PC-3 (cell line): Measurements from ENCODE around the gene ZNF771. TPM values are rescaled to one million over a fixed set of nuclear protein-coding genes. Genes with fewer than 3 reads are reported as not detected.
A peak's percentile ranks its signal among the peaks of the same experiment; 100 is the strongest.

ENCODE experiments used
- ATAC-seq: fragments of 200-7000 bp; cut with Tn5 transposase; 2 replicates; pipeline ENCODE4 v1.9.1; 2020; ENCODE audit warnings: mild to moderate bottlenecking, moderate library complexity
- BruUV-seq: library from RNA; stranded (reverse); fragments of 400-500 nt; replicated peaks from 2 replicates; lab custom pipeline; 2021; lab: Mats Ljungman, UMichigan
- CTCF ChIA-PET: fragments of 300-600 bp; sonication (Branson Sonifier 250); formaldehyde crosslinking; loops from one replicate; lab custom pipeline; 2022; ENCODE audit warnings: antibody characterized with exemption; lab: Charles Lee
- POLR2A ChIA-PET: fragments of 300-600 bp; sonication (Branson Sonifier 250); formaldehyde crosslinking; loops from one replicate; lab custom pipeline; 2022; ENCODE audit warnings: antibody characterized with exemption; ENCODE audit not compliant: unreplicated experiment; lab: Charles Lee
- DNase-seq: peaks from one replicate; pipeline ENCODE4 v3.0.0-alpha.2; 2015
- H2AFZ ChIP-seq: fragments of 300-600 bp; sonication (generic); 2 replicates; pipeline ENCODE4 v1.6.0; 2016; ENCODE audit warnings: antibody characterized with exemption, low read length
- H3F3A ChIP-seq: fragments of 300-600 bp; sonication (generic); one replicate; pipeline ENCODE4 v1.6.0; 2017; ENCODE audit warnings: antibody characterized with exemption, low read length, control low read depth, mild to moderate bottlenecking; ENCODE audit not compliant: unreplicated experiment
- H3K27ac ChIP-seq: fragments of 300-600 bp; sonication (generic); 2 replicates; pipeline ENCODE4 v1.5.1; 2016; ENCODE audit warnings: mild to moderate bottlenecking, low read length
- H3K27me3 ChIP-seq: fragments of 300-600 bp; sonication (generic); 2 replicates; pipeline ENCODE4 v1.6.1; 2016; ENCODE audit warnings: low read length, mixed read lengths
- H3K36me3 ChIP-seq: fragments of 300-600 bp; sonication (generic); 2 replicates; pipeline ENCODE4 v1.6.1; 2016; ENCODE audit warnings: low read depth, mixed run types, low read length, mixed read lengths
- H3K4me1 ChIP-seq: fragments of 300-600 bp; sonication (generic); 2 replicates; pipeline ENCODE4 v1.5.1; 2016; ENCODE audit warnings: low read length; ENCODE audit not compliant: insufficient read depth
- H3K4me2 ChIP-seq: fragments of 300-600 bp; sonication (generic); 2 replicates; pipeline ENCODE4 v1.6.0; 2016; ENCODE audit warnings: low read length
- H3K4me3 ChIP-seq: fragments of 300-600 bp; sonication (generic); 2 replicates; pipeline ENCODE4 v1.5.1; 2016; ENCODE audit warnings: mild to moderate bottlenecking, low read length, mixed read lengths
- H3K79me2 ChIP-seq: fragments of 300-600 bp; sonication (generic); 2 replicates; pipeline ENCODE4 v1.6.1; 2017; ENCODE audit warnings: low read length, mixed read lengths
- H3K9ac ChIP-seq: fragments of 300-600 bp; sonication (generic); 2 replicates; pipeline ENCODE4 v1.6.0; 2016; ENCODE audit warnings: mild to moderate bottlenecking, low read length
- H3K9me2 ChIP-seq: fragments of 300-600 bp; sonication (generic); replicated peaks from 2 replicates; pipeline ENCODE4 v1.6.1; 2016; ENCODE audit warnings: mixed run types, low read length, mixed read lengths
- H3K9me3 ChIP-seq: fragments of 300-600 bp; sonication (generic); 2 replicates; pipeline ENCODE4 v1.6.1; 2016; ENCODE audit warnings: low read length, mixed read lengths
- H4K20me1 ChIP-seq: fragments of 300-600 bp; sonication (generic); 2 replicates; pipeline ENCODE4 v1.6.1; 2016; ENCODE audit warnings: low read length, mixed read lengths
- CTCF ChIP-seq: fragments of 300-600 bp; sonication (generic); conservative IDR thresholded peaks from 2 replicates; pipeline ENCODE4 v1.5.1; 2017; ENCODE audit warnings: antibody characterized with exemption, low read depth, mild to moderate bottlenecking, low read length
- EZH2 ChIP-seq: fragments of 300-600 bp; sonication (generic); IDR thresholded peaks from one replicate; pipeline ENCODE4 v1.6.1; 2017; ENCODE audit warnings: antibody characterized with exemption, mild to moderate bottlenecking, low read length; ENCODE audit not compliant: unreplicated experiment
- EZH2phosphoT487 ChIP-seq: fragments of 300-600 bp; sonication (generic); IDR thresholded peaks from 2 replicates; pipeline ENCODE4 v1.6.1; 2018; ENCODE audit warnings: mild to moderate bottlenecking, antibody characterized with exemption, low read length, borderline replicate concordance
- intact Hi-C: fragments of 100-400 bp; cut with micrococcal nuclease; formaldehyde crosslinking; loops from 2 replicates; pipeline ENCODE4 v1.9.0; 2023
- total RNA-seq: library from RNA; depleted of rRNA; stranded (reverse); fragments of >200 nt; gene quantifications from 2 replicates; pipeline ENCODE4 v1.2.3, GENCODE V29; 2014

The ZNF771 gene
- total RNA-seq, 1 experiment from 2014 or later, result 3.6 TPM

DNA sequence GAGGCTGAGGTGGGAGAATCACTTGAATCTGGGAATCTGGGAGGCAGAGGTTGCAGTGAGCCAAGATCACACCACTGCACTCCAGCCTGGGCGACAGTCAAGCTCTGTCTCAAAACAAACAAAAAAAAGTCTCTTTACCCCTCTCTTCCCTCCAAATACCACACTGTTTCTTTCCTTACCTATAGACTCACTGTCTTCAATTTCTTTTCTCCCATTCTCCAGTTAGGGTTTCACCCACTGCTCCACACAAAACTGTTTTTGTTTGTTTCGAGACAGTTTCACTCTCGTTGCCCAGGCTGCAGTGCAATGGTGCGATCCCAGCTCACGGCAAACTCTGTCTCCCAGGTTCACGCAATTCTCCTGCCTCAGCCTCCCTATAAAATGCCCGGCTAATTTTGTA lies 46.2 kb upstream of the ZNF771 start:
- H3K4me2 ChIP-seq, result no peak overlapping the region
- BruUV-seq, result no TSS peak
- H3K27me3 ChIP-seq, result no peaks in the 10 kb centered on the region
- H3K9me3 ChIP-seq, result no peaks in the 10 kb centered on the region
- no peak overlapping the region for H2AFZ ChIP-seq
- no peak for DNase-seq
- no peak overlapping the region for H3K4me3 ChIP-seq
- intact Hi-C loops, result no loop called here
- ChIA-PET POLR2A (no interaction called here), CTCF (no interaction called here)
- no peak for TF ChIP-seq CTCF
- TF ChIP-seq EZH2phosphoT487, result no peak
- no peak for TF ChIP-seq EZH2
- H3K9me2 ChIP-seq, result no peaks in the 10 kb centered on the region
- H3K9ac ChIP-seq, result no peak overlapping the region
- H3K79me2 ChIP-seq, result peaks cover 44% of the 10 kb centered on the region
- no peak for ATAC-seq
- no peaks in the 10 kb centered on the region for H4K20me1 ChIP-seq
- no peaks in the 10 kb centered on the region for H3F3A ChIP-seq
- no peak overlapping the region for H3K27ac ChIP-seq
- no peaks in the 10 kb centered on the region for H3K4me1 ChIP-seq
- no peaks in the 10 kb centered on the region; the same call in 1 of the 2 replicates for H3K36me3 ChIP-seq

DNA sequence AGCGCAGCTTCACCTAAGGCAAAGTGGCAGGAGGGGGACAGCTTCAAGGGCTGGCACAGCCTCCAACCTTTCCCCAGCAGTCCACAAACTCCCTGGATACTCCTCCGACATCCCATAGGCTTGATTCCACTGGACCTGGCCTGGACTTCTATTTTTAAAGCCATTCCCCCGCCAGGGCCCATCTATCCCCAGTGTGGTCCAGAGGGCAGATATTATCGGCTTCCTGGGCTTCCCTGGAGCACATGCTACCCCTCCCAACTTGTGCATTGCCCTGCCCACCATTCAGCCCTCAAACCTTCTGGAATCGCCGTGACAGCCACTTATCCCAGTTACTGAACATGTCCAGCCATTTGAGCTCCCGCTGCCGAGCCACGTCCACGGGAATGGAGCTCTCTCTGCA lies 42.2 kb upstream of the ZNF771 start:
- intact Hi-C loops, result loop anchor here (5.0 kb wide), 1 partner anchor 42 kb away; the partner anchor contains the start of gene ZNF771
- DNase-seq, result no peak
- Histone ChIP-seq H3K4me3 (no peak overlapping the region), H3K4me2 (no peak overlapping the region), H3K79me2 (peaks cover 78% of the 10 kb centered on the region), H3K27me3 (no peaks in the 10 kb centered on the region), H4K20me1 (peaks cover 19% of the 10 kb centered on the region), H3K27ac (no peak overlapping the region), H3K9me2 (no peaks in the 10 kb centered on the region), H3K36me3 (no peaks in the 10 kb centered on the region; the same call in 1 of the 2 replicates), H3F3A (no peaks in the 10 kb centered on the region), H3K4me1 (peaks cover 15% of the 10 kb centered on the region), H2AFZ (no peak overlapping the region), H3K9me3 (no peaks in the 10 kb centered on the region), H3K9ac (no peak overlapping the region)
- no peak for ATAC-seq
- no peak for TF ChIP-seq EZH2
- no peak for TF ChIP-seq CTCF
- no peak for TF ChIP-seq EZH2phosphoT487
- BruUV-seq, result no TSS peak
- CTCF ChIA-PET, result no interaction called here
- POLR2A ChIA-PET, result no interaction called here

GRCh38 chr16:30366511-30366910 lies 40.9 kb upstream of the ZNF771 start:
- Histone ChIP-seq H3K4me2 (peak overlapping the region; percentile 100), H4K20me1 (peaks cover 19% of the 10 kb centered on the region)
- POLR2A ChIA-PET, result no interaction called here

More at GRCh38 chr16:30366511-30366910, 40.9 kb upstream of the ZNF771 start:
- no peak overlapping the region; the same call in 1 of the 2 replicates for H3K9ac ChIP-seq
- DNase-seq (peak; percentile 67), ATAC-seq (peak; percentile 1; the same call in 1 of the 2 replicates)
- H3K9me2 ChIP-seq, result no peaks in the 10 kb centered on the region
- intact Hi-C loops, result loop anchor here (5.0 kb wide), 1 partner anchor 41 kb away; the partner anchor contains the start of gene ZNF771
- H3K9me3 ChIP-seq, result no peaks in the 10 kb centered on the region
- H3K27ac ChIP-seq, result peak overlapping the region; percentile 55
- peaks cover 75% of the 10 kb centered on the region for H3K79me2 ChIP-seq
- H3K36me3 ChIP-seq, result no peaks in the 10 kb centered on the region; the same call in 1 of the 2 replicates
- CTCF ChIA-PET, result no interaction called here
- no peaks in the 10 kb centered on the region for H3K27me3 ChIP-seq
- BruUV-seq, result no TSS peak
- TF ChIP-seq EZH2 (no peak), CTCF (no peak), EZH2phosphoT487 (no peak)
- no peaks in the 10 kb centered on the region for H3F3A ChIP-seq
- peaks cover 19% of the 10 kb centered on the region for H3K4me1 ChIP-seq
- peak overlapping the region; percentile 94 for H3K4me3 ChIP-seq
- H2AFZ ChIP-seq, result no peak overlapping the region
